Measurements from ENCODE around the gene CEACAM3.

- TF ChIP-seq CTCF (IDR thresholded peaks at IDR 0.05) = no peak
- no peak for TF ChIP-seq POLR2A (IDR thresholded peaks at IDR 0.05)
Measured at GRCh38 chr19:41845051-41845590, 48.7 kb downstream of the CEACAM3 start.
